Psoas muscle (tissue), 8 donors: ENCODE data around the gene SGCD. TPM values are rescaled to one million over a fixed set of nuclear protein-coding genes. Genes with fewer than 3 reads are reported as not detected.

ENCODE experiments used
- ATAC-seq, 4 donors: fragments of 200-7000 bp; cut with Tn5 transposase; one replicate each; pipeline ENCODE4 v1.9.1; 2020; ENCODE audit warnings: moderate library complexity in 3 of 4, mild to moderate bottlenecking in 2 of 4
- DNase-seq, 2 donors: peaks; one replicate each; pipeline ENCODE4 v3.0.0-alpha.2; 2020
- H3K27ac ChIP-seq: fragments of 200-600 bp; one replicate; pipeline ENCODE4 v1.8.0; 2022
- H3K27me3 ChIP-seq, 3 donors: fragments of 200-600 bp in 1 of 3; one replicate each; pipeline versions ENCODE4 v1.6.1 to v1.8.0; 2013 to 2022; ENCODE audit warnings: low read length in 2 of 3, mild to moderate bottlenecking in 2 of 3, moderate library complexity in 1 of 3; ENCODE audit not compliant: insufficient read depth in 3 of 3
- H3K36me3 ChIP-seq, 2 donors: fragments of 200-600 bp in 1 of 2; one replicate each; pipeline versions ENCODE4 v1.6.1 to v1.8.0; 2013 to 2022; ENCODE audit warnings: low read depth in 1 of 2, mild to moderate bottlenecking in 1 of 2, moderate library complexity in 1 of 2; ENCODE audit not compliant: insufficient read depth in 1 of 2
- H3K4me1 ChIP-seq: fragments of 200-600 bp; one replicate; pipeline ENCODE4 v1.8.0; 2022
- H3K4me3 ChIP-seq: fragments of 200-600 bp; one replicate; pipeline ENCODE4 v1.8.0; 2022; ENCODE audit warnings: mild to moderate bottlenecking
- H3K9me3 ChIP-seq: fragments of 200-600 bp; one replicate; pipeline ENCODE4 v1.8.0; 2022
- CTCF ChIP-seq: fragments of 200-600 bp; IDR thresholded peaks from one replicate; pipeline ENCODE4 v1.8.0; 2022; ENCODE audit warnings: antibody characterized with exemption
- WGBS, 3 donors: extraction: QIAGEN DNeasy Blood & Tissue Kit; methylation state at CpG; one replicate each; pipeline versions ENCODE4 v1.1.6 to v1.1.7; 2013; 5-methylcytosine and 5-hydroxymethylcytosine counted together
- intact Hi-C, 2 donors: fragments of 100-400 bp; cut with DNase I; formaldehyde crosslinking; loops; one replicate each; pipeline versions ENCODE4 v1.11.0 to v1.14.2; 2022
- polyA plus RNA-seq, 3 donors: library from polyadenylated mRNA; stranded (reverse); fragments of 200-250 nt; gene quantifications; one replicate each; pipeline ENCODE4 v1.2.3, GENCODE V29; 2013
- total RNA-seq, 4 donors: library from RNA; stranded (reverse); fragmentation: NEBNext Ultra II Directional in 2 of 4; extraction: Animal tissue kit (Norgen Biotek cat#: 25700) in 2 of 4; gene quantifications; one replicate each; pipeline versions ENCODE4 v1.2.1 to v1.2.4, GENCODE V29; 2021 to 2023
- donor health status: healthy with polysubstance abuse.
- donor health status: DM: no; HTN: no; CAD: no; lungs with moderate emphysema.
- donor health status: Bipolar disorder and iron deficiency.
- donor health status: healthy.
- donor health status: DM: yes; HTN: yes; CAD: no.
- donor health status: DM: no; HTN: no; CAD: no.
- donor health status: DM: no; HTN: no; CAD: no.
- donor health status: DM: yes; HTN: yes; CAD: no.

The SGCD gene
- total and polyA plus RNA-seq, 7 donors: 13.2 to 51.5 (median 33.2) TPM

DNA sequence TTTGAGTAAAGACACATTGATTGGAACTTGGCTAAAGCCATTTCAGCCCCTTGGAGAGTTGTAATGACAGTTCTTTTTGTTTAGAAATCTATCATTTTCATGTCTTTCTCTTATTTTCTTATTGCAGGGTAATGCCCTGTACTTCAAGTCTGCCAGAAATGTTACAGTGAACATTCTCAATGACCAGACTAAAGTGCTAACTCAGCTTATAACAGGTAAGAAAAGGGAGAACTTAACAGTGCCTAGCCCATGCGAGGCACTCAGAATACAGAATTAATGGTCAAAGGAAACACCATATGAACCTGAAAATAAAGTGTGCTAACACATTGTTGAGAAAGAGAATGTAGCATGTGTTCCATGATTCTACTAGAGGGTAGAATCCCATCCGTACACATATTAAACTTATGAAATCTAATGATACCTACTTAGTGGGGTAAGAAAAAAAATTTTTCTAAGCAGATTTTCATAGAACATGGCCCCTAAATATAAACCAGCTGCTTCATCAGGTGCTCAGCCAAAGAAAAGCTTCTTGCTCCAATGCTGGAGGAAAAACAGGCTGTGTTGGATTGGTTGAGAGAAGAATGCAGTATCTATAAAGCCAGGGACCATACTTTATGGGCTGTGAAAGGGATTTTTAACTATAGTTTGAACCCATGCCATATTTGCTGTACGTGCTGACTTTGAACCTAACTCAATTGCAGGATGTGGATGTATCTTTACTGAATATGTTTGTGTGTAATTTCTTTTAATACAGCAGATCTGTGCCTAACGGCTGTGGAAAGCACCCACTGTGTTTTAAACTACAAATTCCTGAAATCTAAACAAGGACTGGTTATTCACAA, 262.4 kb downstream of the SGCD start:
- no peak for DNase-seq
- no peak for ATAC-seq
- H3K36me3 ChIP-seq: peaks cover 0 to 22% of the 10 kb centered on the region in 2 donors
- intact Hi-C loops: no loop called here
- TF ChIP-seq CTCF: no peak
- WGBS, 3 donors: 82 to 84% (median 84%) methylated on average over 4 of the region's 4 CpGs
- no peak overlapping the region for H3K4me3 ChIP-seq
- H3K27me3 ChIP-seq: no peaks in the 10 kb centered on the region
- peaks cover 13% of the 10 kb centered on the region for H3K4me1 ChIP-seq
- no peaks in the 10 kb centered on the region for H3K9me3 ChIP-seq
- H3K27ac ChIP-seq: no peak overlapping the region

GRCh38 chr5:156589946-156590216, 262.9 kb downstream of the SGCD start:
- Histone ChIP-seq H3K36me3 (peaks cover 0 to 22% of the 10 kb centered on the region in 2 donors), H3K4me3 (no peak overlapping the region), H3K27me3 (no peaks in the 10 kb centered on the region), H3K9me3 (no peaks in the 10 kb centered on the region), H3K4me1 (peaks cover 12% of the 10 kb centered on the region), H3K27ac (no peak overlapping the region)
- ATAC-seq (no peak), DNase-seq (no peak)
- no peak for TF ChIP-seq CTCF
- WGBS, 3 donors: 71 to 92% (median 75%) methylated on average over 4 of the region's 4 CpGs
- intact Hi-C loops: no loop called here

GRCh38 chr5:156590978-156591377, 264.0 kb downstream of the SGCD start:
- H3K4me1 ChIP-seq: peaks cover 21% of the 10 kb centered on the region
- peaks cover 0 to 22% of the 10 kb centered on the region in 2 donors for H3K36me3 ChIP-seq
- intact Hi-C loops: no loop called here
- DNase-seq: no peak
- H3K4me3 ChIP-seq: no peak overlapping the region
- no peaks in the 10 kb centered on the region for H3K9me3 ChIP-seq
- no peaks in the 10 kb centered on the region for H3K27me3 ChIP-seq
- no peak for ATAC-seq
- no peak overlapping the region for H3K27ac ChIP-seq
- no peak for TF ChIP-seq CTCF

DNA sequence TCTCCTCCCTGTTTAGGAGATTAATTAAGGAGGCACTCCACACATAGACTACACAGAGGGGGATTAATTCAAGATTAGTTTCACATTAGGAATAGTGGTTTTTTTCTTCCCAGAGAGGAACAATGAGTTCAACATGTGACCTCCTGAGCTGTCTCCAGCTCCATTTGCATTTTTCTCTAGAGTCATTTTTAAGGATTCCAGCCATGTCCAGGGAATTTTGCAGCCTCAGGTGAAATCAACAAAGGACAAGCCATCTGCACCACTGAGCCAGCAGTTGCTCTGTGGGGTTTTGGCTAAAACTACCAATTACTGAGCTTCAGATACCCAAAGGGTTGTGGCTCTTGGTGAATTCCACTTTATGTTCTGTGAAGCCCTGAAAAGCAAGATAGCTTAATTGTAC, 264.7 kb downstream of the SGCD start:
- no peaks in the 10 kb centered on the region for H3K27me3 ChIP-seq
- ATAC-seq (no peak), DNase-seq (no peak)
- H3K4me1 ChIP-seq: peaks cover 21% of the 10 kb centered on the region
- H3K36me3 ChIP-seq: peaks cover 0 to 22% of the 10 kb centered on the region in 2 donors
- intact Hi-C loops: no loop called here
- TF ChIP-seq CTCF: no peak
- no peaks in the 10 kb centered on the region for H3K9me3 ChIP-seq
- no peak overlapping the region for H3K4me3 ChIP-seq
- H3K27ac ChIP-seq: no peak overlapping the region

- WGBS, 3 donors: 36 to 46% (median 41%) methylated on average over 1 of the region's 1 CpG
- Histone ChIP-seq H3K4me1 (peaks cover 21% of the 10 kb centered on the region), H3K4me3 (no peak overlapping the region), H3K9me3 (no peaks in the 10 kb centered on the region), H3K27ac (peak overlapping the region; percentile 50), H3K36me3 (peaks cover 0 to 22% of the 10 kb centered on the region in 2 donors), H3K27me3 (no peaks in the 10 kb centered on the region)
- no peak for DNase-seq
- TF ChIP-seq CTCF: no peak
- no peak for ATAC-seq
- intact Hi-C loops: no loop called here
Measured at GRCh38 chr5:156593546-156593945, 266.6 kb downstream of the SGCD start.
